GM19240 (cell line): ENCODE measurements around the gene EIF4E2.

Experiments used
- DNase-seq: peaks from one replicate; pipeline ENCODE4 v3.0.0; 2011; ENCODE audit warnings: low spot score; ENCODE audit not compliant: insufficient read length

The EIF4E2 gene

DNA sequence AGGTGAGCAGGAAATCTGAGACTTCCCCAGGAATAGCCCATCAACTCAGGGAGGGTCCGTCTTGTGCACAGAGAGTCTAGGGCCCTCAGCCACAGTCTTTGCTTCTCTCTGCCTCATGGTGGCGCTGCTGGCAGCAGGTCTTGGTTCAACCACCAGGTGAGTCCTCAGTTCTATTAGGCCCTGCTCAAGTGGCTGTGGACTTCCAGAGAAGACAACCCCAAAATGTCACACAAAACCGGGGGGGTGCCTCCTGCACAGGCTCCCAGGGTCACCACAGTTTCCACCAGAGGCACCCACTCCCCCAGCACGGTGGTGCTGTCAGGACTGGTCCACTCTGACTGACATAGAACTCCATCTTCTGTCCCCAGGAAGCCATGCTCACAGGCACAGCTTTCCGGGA lies 13.4 kb upstream of the EIF4E2 start:
- no peak for DNase-seq

- no peak for DNase-seq
These were observed 13.0 kb upstream of the EIF4E2 start for GRCh38 chr2:232537499-232537898.

GRCh38 chr2:232538671-232539070 lies 11.8 kb upstream of the EIF4E2 start:
- no peak for DNase-seq

- DNase-seq: no peak
These were observed 10.9 kb upstream of the EIF4E2 start, which contains the start of gene CHRNG for GRCh38 chr2:232539298-232540231. CHRNG (plus strand) TSS chr2:232539692; CDS start chr2:232539748, 56 bp downstream.

- DNase-seq: no peak
These were observed 9.9 kb upstream of the EIF4E2 start for GRCh38 chr2:232540441-232541041.

- DNase-seq: no peak
These were observed 9.1 kb upstream of the EIF4E2 start for GRCh38 chr2:232541195-232541960.

GRCh38 chr2:232541961-232542714 lies 8.4 kb upstream of the EIF4E2 start:
- DNase-seq: no peak

- DNase-seq: no peak
These were observed 7.6 kb upstream of the EIF4E2 start for GRCh38 chr2:232542715-232543467.

GRCh38 chr2:232543491-232543890 lies 7.0 kb upstream of the EIF4E2 start:
- no peak for DNase-seq

DNA sequence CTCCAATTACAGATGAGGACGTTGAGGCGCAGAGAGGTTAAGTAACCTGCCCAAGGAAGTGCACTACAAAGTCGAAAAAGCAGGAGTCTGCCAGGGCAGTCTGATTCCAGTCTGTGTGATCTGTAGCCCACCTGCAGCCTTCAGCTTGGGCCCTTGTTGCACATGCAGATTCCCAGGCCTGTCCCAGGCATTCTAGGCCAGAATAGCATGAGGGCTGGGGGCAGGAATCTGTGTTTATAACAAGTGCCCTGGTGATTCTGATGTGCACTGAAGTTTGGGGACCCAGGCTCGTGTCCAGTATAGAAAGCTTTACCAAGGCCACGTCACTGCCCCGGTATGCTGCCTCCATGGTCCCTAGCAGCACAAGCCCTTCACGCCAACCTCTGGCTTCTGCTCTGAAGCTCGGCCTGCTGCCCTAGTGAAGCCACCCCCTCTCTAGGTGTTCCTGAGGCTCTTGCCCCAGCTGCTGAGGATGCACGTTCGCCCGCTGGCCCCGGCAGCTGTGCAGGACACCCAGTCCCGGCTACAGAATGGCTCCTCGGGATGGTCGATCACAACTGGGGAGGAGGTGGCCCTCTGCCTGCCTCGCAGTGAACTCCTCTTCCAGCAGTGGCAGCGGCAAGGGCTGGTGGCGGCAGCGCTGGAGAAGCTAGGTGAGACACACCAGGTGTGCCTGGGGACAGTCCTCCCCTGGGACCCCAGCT lies 6.4 kb upstream of the EIF4E2 start:
- DNase-seq: no peak

GRCh38 chr2:232544674-232545073 lies 5.8 kb upstream of the EIF4E2 start:
- DNase-seq: no peak

DNA sequence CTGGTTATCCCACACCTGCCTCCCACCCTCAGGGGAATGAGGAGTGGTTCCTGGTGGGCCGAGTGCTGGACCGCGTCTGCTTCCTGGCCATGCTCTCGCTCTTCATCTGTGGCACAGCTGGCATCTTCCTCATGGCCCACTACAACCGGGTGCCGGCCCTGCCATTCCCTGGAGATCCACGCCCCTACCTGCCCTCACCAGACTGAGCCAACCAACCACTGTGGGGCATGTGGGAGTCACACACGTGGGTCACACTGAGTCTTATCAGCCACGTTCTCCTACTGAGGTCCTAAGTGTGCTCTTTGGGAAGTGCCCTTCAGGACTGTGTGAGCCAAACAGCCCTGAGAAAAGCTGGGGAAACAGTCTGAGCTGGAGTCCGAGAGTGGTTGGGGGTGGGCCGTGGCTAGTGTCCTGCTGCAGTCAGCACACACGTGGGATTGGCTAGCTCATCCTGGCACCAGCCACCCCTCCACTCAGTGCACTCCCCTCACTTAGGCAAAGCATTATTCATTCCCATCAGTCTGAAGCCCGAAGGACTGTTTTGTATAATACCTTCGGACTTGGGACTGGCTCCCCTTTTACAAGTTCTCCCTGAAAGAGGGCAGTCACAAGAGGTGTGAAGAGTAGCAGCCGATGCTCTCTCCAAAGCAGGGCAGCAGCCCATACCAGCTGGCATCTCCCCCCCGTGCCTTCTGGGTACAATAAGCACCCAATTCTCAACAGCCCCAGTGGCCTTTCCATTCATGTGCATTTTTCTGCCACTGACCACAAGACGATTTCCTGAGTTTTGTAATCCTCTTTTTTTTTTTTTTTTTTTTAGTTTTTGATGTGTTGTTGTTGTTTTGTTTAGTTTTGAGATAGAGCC lies 4.7 kb upstream of the EIF4E2 start:
- DNase-seq: no peak

- DNase-seq: no peak
These were observed 2.5 kb upstream of the EIF4E2 start for GRCh38 chr2:232547991-232548390.

DNA sequence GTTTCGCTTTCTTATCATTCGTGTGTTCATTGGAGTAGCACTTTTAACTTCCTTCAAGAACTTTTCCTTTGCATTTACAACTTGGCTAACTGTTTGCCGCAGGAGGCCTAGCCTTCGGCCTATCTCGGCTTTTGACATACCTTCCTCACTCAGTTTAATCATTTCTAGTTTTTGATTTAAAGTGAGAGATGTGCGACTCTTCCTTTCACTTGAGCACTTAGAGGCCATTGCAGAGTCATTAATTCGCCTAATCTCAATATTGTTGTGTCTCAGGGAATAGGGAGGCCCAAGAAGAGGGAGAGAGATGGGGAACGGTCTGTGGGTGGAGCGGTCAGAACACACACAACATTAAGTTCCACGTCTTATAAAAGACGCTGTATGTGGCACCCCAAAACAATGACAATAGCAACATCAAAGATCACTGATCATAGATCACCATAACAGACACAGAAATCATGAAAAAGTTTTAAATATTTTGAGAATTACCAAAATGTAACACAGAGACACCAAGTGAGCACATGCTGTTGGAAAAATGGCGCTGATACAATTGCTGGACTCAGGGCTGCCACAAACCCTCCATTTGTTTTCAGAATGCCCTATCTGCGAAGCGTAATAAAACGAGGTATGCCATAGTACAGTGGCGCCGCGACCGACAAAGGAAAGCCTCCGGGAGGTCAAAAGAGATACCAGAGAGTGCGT lies 685 bp upstream of the EIF4E2 start:
- DNase-seq: no peak

GRCh38 chr2:232551250-232551638 lies 755 bp downstream of the EIF4E2 start:
- DNase-seq: no peak

DNA sequence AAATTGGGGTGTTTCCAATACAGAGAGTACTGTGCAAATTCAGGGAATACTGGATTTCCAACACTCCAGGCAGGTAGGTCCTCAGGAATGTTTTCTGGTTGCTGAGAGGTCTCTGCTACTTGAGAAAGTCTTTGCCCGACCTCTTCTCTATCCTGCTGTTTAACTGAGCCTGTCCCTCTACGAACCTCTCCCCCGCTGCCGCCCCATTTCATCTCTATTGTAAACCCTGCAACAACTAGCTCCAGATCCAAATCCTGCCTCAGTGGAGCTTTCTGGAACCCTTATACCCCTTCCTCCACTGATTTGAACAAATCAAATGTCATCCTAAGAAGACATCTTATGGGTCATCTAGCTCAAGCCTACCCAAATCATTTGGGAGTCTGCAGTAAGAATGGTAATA lies 1.3 kb downstream of the EIF4E2 start:
- DNase-seq: no peak

GRCh38 chr2:232556426-232556825 lies 5.9 kb downstream of the EIF4E2 start:
- DNase-seq: no peak

GRCh38 chr2:232562515-232563151 lies 12.1 kb downstream of the EIF4E2 start:
- no peak for DNase-seq
